Adrenal gland (tissue), 12 donors: ENCODE data around the gene PTGDR2. TPM values are rescaled to one million over a fixed set of nuclear protein-coding genes. Genes with fewer than 3 reads are reported as not detected.

Experiments used
- DNase-seq, 7 donors: peaks; one replicate each; pipeline ENCODE4 v3.0.0-alpha.2; 2019 to 2020
- H3K27ac ChIP-seq, 5 donors: fragments of 200-600 bp; sonication (generic) in 4 of 5; 1 replicate in 3 of 5; 2 replicates in 2 of 5; pipeline versions ENCODE4 v1.5.1 to v1.8.0; 2016 to 2020; ENCODE audit warnings: mild to moderate bottlenecking in 1 of 5
- H3K27me3 ChIP-seq: fragments of 200-600 bp; 2 replicates; pipeline ENCODE4 v1.8.0; 2021
- H3K36me3 ChIP-seq, 2 donors: fragments of 200-600 bp; replicated peaks in 1 of 2; 1 replicate in 1 of 2; 2 replicates in 1 of 2; pipeline versions ENCODE4 v1.5.1 to v1.8.0; 2018 to 2022
- H3K4me1 ChIP-seq, 2 donors: fragments of 200-600 bp; replicated peaks in 1 of 2; 1 replicate in 1 of 2; 2 replicates in 1 of 2; pipeline versions ENCODE4 v1.5.1 to v1.8.0; 2018 to 2021
- H3K4me3 ChIP-seq, 4 donors: fragments of 200-600 bp; sonication (generic) in 3 of 4; one replicate each; pipeline ENCODE4 v1.5.1; 2016 to 2018
- H3K9me3 ChIP-seq, 3 donors: fragments of 200-600 bp; sonication (generic) in 1 of 3; replicated peaks in 1 of 3; 1 replicate in 2 of 3; 2 replicates in 1 of 3; pipeline versions ENCODE4 v1.5.1 to v1.8.0; 2016 to 2021
- POLR2A ChIP-seq, 2 donors: fragments of 450-650 bp; IDR thresholded peaks; one replicate each; pipeline ENCODE4 v1.6.1; 2017; ENCODE audit warnings: antibody characterized with exemption in 2 of 2, mild to moderate bottlenecking in 2 of 2, moderate library complexity in 1 of 2
- WGBS, 4 donors: extraction: QIAGEN DNeasy Blood & Tissue Kit in 2 of 4; methylation state at CpG; one replicate each; pipeline versions ENCODE4 v1.1.5 to v1.1.7; 2013 to 2017; 5-methylcytosine and 5-hydroxymethylcytosine counted together
- intact Hi-C, 2 donors: fragments of 100-400 bp; cut with DNase I; formaldehyde crosslinking; loops; one replicate each; pipeline versions ENCODE4 v1.14.1 to v1.15.0; 2022 to 2023
- polyA plus RNA-seq, 3 donors: library from polyadenylated mRNA; stranded (reverse); fragments of 200-250 nt in 2 of 3; fragments of 350-450 nt in 1 of 3; fragmentation: Illumina TruSeq in 1 of 3; extraction: RNeasy Lipid Tissue Mini Kit (QIAGEN cat#74804) in 1 of 3; gene quantifications; one replicate each; pipeline ENCODE4 v1.2.3, GENCODE V29; 2013 to 2014
- total RNA-seq, 9 donors: library from RNA; depleted of rRNA in 4 of 9; stranded (reverse); fragments of >200 nt in 4 of 9; fragments of 120-200 nt in 1 of 9; fragmentation: NEBNext Ultra II Directional in 1 of 9; extraction: Animal tissue kit (Norgen Biotek cat#: 25700) in 1 of 9; gene quantifications; one replicate each; pipeline versions ENCODE4 v1.1.0 to v1.2.4, GENCODE V29; 2013 to 2023
- TF ChIP-seq, protein P1 (sequence below), 6 experiments: fragments of 450-650 bp in 4 of 6; fragments of 200-600 bp in 2 of 6; sonication (generic) in 1 of 6; IDR thresholded peaks; 1 replicate in 5 of 6; 2 replicates in 1 of 6; pipeline versions ENCODE4 v1.5.1 to v1.8.0; 2016 to 2021; ENCODE audit warnings: antibody characterized with exemption in 6 of 6, mild to moderate bottlenecking in 2 of 6, moderate library complexity in 1 of 6
- donor health status: healthy with polysubstance abuse.
- donor health status: Bipolar disorder and iron deficiency.
- donor health status: DM: yes; HTN: yes; CAD: no.
- donor health status: DM: no; HTN: no; CAD: no.
- donor health status: DM: no; HTN: no; CAD: no.
- donor health status: DM: yes; HTN: yes; CAD: no.

PTGDR2 gene
- total and polyA plus RNA-seq, 12 donors, result 0.17 to 0.61 (median 0.24) TPM; not detected in 7

DNA sequence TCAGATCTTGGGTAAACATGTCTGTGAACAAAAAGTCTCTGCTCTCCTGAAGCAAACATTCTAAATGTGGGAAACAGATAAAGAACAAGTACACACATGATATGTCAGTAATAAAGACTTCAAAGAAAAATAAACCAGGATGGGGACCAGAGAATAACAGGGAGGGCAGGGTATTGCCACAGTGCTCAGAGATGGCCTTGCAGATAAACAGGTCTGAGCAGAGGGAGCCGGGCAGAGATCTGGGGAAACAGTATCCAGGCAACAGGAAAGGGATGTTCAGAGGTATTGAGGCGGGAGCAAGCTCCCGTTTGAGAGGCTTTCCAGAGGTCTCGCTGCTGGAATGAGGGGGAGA, 10.9 kb downstream of the PTGDR2 start:
- intact Hi-C loops, result no loop called here
- 20 to 35% (median 24%) methylated on average over 4 of the region's 4 CpGs for WGBS, 4 donors
- no peaks in the 10 kb centered on the region for H3K9me3 ChIP-seq
- TF ChIP-seq, protein P1, sequence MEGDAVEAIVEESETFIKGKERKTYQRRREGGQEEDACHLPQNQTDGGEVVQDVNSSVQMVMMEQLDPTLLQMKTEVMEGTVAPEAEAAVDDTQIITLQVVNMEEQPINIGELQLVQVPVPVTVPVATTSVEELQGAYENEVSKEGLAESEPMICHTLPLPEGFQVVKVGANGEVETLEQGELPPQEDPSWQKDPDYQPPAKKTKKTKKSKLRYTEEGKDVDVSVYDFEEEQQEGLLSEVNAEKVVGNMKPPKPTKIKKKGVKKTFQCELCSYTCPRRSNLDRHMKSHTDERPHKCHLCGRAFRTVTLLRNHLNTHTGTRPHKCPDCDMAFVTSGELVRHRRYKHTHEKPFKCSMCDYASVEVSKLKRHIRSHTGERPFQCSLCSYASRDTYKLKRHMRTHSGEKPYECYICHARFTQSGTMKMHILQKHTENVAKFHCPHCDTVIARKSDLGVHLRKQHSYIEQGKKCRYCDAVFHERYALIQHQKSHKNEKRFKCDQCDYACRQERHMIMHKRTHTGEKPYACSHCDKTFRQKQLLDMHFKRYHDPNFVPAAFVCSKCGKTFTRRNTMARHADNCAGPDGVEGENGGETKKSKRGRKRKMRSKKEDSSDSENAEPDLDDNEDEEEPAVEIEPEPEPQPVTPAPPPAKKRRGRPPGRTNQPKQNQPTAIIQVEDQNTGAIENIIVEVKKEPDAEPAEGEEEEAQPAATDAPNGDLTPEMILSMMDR (IDR thresholded peaks at IDR 0.05), result no peak
- TF ChIP-seq POLR2A (IDR thresholded peaks at IDR 0.05), result no peak
- DNase-seq, result peak; percentile 33 to 78 (median 74)
- H3K4me1 ChIP-seq, result peaks cover 17 to 39% of the 10 kb centered on the region in 2 donors
- peaks cover 0 to 23% of the 10 kb centered on the region in 2 donors for H3K36me3 ChIP-seq
- H3K27me3 ChIP-seq, result no peaks in the 10 kb centered on the region
- peak overlapping the region in 1 of 4 donors; percentile 25 for H3K4me3 ChIP-seq
- H3K27ac ChIP-seq, result peak overlapping the region in 2 of 5 donors; percentile 76 to 85

DNA sequence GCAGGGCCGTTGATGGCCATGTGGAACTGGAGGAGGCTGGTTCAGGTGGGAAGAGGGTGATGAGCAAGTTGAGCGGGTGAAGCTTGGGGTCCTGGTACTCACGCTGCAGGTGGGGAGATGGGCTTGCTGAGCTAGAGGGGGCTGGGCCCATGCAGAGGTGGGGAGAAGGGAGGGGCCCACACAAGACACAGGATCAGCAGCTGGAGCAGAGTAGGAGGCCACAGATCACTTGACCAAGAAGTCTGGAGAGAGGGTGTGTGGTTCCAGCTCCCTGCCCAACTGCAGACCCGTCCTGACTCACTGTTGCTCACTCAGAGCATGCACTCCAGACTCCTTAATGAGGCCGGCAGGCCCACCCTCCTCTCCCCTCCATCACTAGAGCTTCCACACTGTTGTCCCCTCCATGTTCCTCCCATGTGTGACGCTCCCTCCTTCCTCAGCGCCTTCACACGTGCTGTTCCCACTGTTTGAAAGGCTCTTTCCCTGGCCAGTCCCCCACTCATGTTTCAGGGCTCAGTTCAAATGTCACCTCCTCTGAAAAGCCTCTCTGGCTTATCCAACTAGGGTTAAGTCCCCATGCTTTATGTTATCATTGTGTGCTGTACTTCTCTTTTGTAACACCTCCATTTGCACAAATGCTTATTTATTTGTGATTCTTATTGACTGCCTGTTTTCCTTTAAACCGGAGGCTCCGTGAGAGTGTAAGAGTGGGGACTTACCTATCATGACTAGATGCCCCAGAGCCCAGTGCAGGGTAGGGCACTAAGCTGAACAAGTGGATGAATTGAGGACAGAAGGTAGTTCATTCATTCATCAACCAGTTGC, 11.5 kb downstream of the PTGDR2 start:
- WGBS, 4 donors, result 54 to 61% (median 59%) methylated on average over 10 of the region's 10 CpGs
- Histone ChIP-seq H3K4me3 (peak overlapping the region in 1 of 4 donors; percentile 86), H3K27ac (peak overlapping the region in 3 of 5 donors; percentile 68 to 85 (median 76)), H3K4me1 (peaks cover 17 to 39% of the 10 kb centered on the region in 2 donors), H3K9me3 (no peaks in the 10 kb centered on the region), H3K27me3 (no peaks in the 10 kb centered on the region), H3K36me3 (peaks cover 0 to 17% of the 10 kb centered on the region in 2 donors)
- intact Hi-C loops, result no loop called here
- TF ChIP-seq, protein P1 (IDR thresholded peaks at IDR 0.05), result no peak
- no peak for TF ChIP-seq POLR2A (IDR thresholded peaks at IDR 0.05)
- DNase-seq, result peak in 3 of 7 donors; percentile 22 to 36 (median 24)

DNA sequence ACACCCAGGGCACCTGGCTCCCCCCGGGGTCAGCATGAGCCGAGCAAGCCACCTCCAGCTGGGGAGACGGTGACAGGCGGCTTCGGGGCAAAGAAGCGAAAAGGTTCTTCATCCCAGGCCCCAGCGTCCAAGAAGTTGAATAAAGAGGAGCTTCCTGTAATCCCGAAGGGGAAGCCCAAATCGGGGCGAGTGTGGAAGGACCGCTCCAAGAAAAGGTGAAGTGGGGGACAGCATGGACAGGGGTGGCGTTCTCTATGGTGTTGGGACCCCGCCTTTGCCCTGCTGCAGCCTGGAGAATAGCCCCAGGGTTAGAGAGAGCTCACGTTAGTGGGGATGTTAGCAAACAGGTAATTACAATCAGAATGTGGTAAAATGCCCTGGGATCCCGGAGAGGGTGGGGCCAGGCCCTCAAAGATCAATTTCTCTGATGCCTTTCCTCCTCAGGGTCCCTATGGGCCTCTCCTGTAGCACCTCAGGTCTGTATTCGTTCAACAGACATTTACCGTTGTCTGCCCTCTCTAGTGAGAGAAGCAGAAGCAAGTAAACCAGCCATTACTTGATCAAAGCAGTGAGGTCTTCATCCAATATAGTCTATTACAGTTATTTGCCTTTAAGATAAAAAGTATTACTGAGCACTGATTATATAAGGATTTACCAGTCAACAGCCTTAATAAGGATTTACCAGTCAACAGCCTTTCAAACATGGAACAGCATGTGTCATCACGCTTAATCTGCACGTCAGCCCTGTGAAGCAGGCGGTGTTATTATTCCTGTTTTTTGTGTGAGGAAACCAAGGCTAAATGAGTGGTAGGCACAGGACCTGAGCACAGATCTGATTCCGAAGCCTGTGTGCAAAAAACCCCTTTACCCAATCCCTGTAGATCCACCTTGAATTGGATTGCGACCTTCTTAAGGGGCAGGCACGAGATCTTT, 12.8 kb downstream of the PTGDR2 start:
- intact Hi-C loops, result no loop called here
- Histone ChIP-seq H3K27ac (peak overlapping the region; percentile 31 to 85 (median 68)), H3K4me3 (peak overlapping the region; percentile 49 to 86 (median 82)), H3K36me3 (peaks cover 0 to 4% of the 10 kb centered on the region in 2 donors), H3K4me1 (peaks cover 17 to 39% of the 10 kb centered on the region in 2 donors), H3K27me3 (no peaks in the 10 kb centered on the region), H3K9me3 (no peaks in the 10 kb centered on the region)
- WGBS, 4 donors, result 9 to 13% (median 9%) methylated on average over 16 to 23 of the region's 23 CpGs
- peak in 3 of 7 donors; percentile 29 to 65 (median 44) for DNase-seq
- TF ChIP-seq, protein P1 (IDR thresholded peaks at IDR 0.05), result no peak
- peak in 1 of 2 donors; percentile 37 for TF ChIP-seq POLR2A (IDR thresholded peaks at IDR 0.05)
